HepG2 (cell line): ENCODE results near the gene CELF4.

Experiments used
- CTCF ChIP-seq: sonication (generic); formaldehyde crosslinking; IDR thresholded peaks from 2 replicates; pipeline ENCODE4 v1.5.0; 2020; ENCODE audit warnings: mild to moderate bottlenecking, missing genetic modification reagents, moderate library complexity
- ELF1 ChIP-seq: sonication (generic); formaldehyde crosslinking; IDR thresholded peaks from 2 replicates; pipeline ENCODE4 v1.4.0; 2020; ENCODE audit warnings: missing genetic modification reagents
- HMGXB4 ChIP-seq, 2 experiments: sonication (generic) in 1 of 2; formaldehyde crosslinking in 1 of 2; IDR thresholded peaks; 2 replicates each; pipeline versions ENCODE4 v1.4.0 to v1.6.1; 2018 to 2020; ENCODE audit warnings: missing genetic modification reagents in 2 of 2, borderline replicate concordance in 1 of 2, low read depth in 1 of 2, mild to moderate bottlenecking in 1 of 2, missing biosample characterization in 1 of 2
- RNF219 ChIP-seq: sonication (generic); formaldehyde crosslinking; IDR thresholded peaks from 2 replicates; pipeline ENCODE4 v1.5.0; 2020; ENCODE audit warnings: mild to moderate bottlenecking, missing genetic modification reagents
- SP1 ChIP-seq, 2 experiments: fragments of 450-650 bp in 1 of 2; sonication (generic) in 1 of 2; formaldehyde crosslinking in 1 of 2; IDR thresholded peaks; 2 replicates each; pipeline versions ENCODE4 v1.4.0 to v1.6.1; 2016 to 2020; ENCODE audit warnings: missing genetic modification reagents in 1 of 2
- STAG1 ChIP-seq: sonication (generic); formaldehyde crosslinking; IDR thresholded peaks from 2 replicates; pipeline ENCODE4 v1.4.0; 2020; ENCODE audit warnings: missing genetic modification reagents
- TOPORS ChIP-seq: sonication (generic); formaldehyde crosslinking; IDR thresholded peaks from 2 replicates; pipeline ENCODE4 v1.8.0; 2023; ENCODE audit warnings: mild to moderate bottlenecking, missing genetic modification reagents
- ZNF20 ChIP-seq: sonication (generic); formaldehyde crosslinking; IDR thresholded peaks from 2 replicates; pipeline ENCODE4 v1.4.0; 2020; ENCODE audit warnings: mild to moderate bottlenecking, moderate library complexity, missing genetic modification reagents
- ZNF513 ChIP-seq: sonication (generic); formaldehyde crosslinking; conservative IDR thresholded peaks from 2 replicates; pipeline ENCODE4 v1.5.0; 2020; ENCODE audit warnings: missing genetic modification reagents

GRCh38 chr18:37265382-37265781, 300.2 kb downstream of the CELF4 start:
- TF ChIP-seq ELF1 (CRISPR knock-in tag), result no peak
- TF ChIP-seq SP1 (IDR thresholded peaks at IDR 0.05), result no peak
- no peak for TF ChIP-seq SP1 (CRISPR knock-in tag; IDR thresholded peaks at IDR 0.05)
- no peak for TF ChIP-seq RNF219 (CRISPR knock-in tag)
- no peak for TF ChIP-seq ZNF20 (CRISPR knock-in tag)
- TF ChIP-seq STAG1, result no peak
- TF ChIP-seq HMGXB4 (CRISPR knock-in tag; IDR thresholded peaks at IDR 0.05; ENCODE audit: borderline replicate concordance in 1 of 2, low read depth in 1 of 2), result no peak
- no peak for TF ChIP-seq CTCF (CRISPR knock-in tag)
- TF ChIP-seq ZNF513, result no peak
- TF ChIP-seq TOPORS (CRISPR knock-in tag), result no peak
